Measurements from ENCODE around the gene THEMIS. TPM values are rescaled to one million over a fixed set of nuclear protein-coding genes. Genes with fewer than 3 reads are reported as not detected.

THEMIS gene
- total RNA-seq, 3 donors from 2014 or later = 0.96 to 2.6 (median 1.3) TPM

DNA sequence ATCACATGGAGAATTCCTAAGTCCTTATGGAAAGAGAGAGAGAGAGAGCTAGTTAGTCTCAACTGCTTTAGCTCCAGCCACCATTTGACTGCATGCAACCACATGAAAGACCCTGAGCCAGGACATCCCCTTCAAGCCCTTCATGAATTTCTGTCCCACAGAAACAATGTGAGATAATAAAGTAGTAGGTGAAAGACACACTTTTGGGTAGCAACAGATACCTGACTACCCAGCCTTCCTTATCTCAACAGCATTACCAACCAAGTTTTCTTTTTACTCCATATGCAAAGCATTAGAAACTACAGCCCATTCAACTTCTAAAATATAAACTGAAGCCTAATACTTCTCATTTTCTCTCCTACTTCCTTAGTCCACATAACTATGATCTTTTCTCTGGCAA is 23.2 kb upstream of the THEMIS start:
- Histone ChIP-seq H3K4me3 (no peak overlapping the region), H3K9me3 (peaks cover 7 to 9% of the 10 kb centered on the region in 2 donors), H3K27me3 (no peaks in the 10 kb centered on the region), H3K36me3 (no peaks in the 10 kb centered on the region), H3K4me1 (no peaks in the 10 kb centered on the region), H3K27ac (no peak overlapping the region)
- no peak for DNase-seq (ENCODE audit: low spot score in 2 of 2)
- intact Hi-C loops (cut with DNase I; ENCODE audit: low total_unique reads) = no loop called here
- TF ChIP-seq POLR2A (IDR thresholded peaks at IDR 0.05) (no peak), POLR2AphosphoS5 (IDR thresholded peaks at IDR 0.05) (no peak)
- TF ChIP-seq, protein P1, sequence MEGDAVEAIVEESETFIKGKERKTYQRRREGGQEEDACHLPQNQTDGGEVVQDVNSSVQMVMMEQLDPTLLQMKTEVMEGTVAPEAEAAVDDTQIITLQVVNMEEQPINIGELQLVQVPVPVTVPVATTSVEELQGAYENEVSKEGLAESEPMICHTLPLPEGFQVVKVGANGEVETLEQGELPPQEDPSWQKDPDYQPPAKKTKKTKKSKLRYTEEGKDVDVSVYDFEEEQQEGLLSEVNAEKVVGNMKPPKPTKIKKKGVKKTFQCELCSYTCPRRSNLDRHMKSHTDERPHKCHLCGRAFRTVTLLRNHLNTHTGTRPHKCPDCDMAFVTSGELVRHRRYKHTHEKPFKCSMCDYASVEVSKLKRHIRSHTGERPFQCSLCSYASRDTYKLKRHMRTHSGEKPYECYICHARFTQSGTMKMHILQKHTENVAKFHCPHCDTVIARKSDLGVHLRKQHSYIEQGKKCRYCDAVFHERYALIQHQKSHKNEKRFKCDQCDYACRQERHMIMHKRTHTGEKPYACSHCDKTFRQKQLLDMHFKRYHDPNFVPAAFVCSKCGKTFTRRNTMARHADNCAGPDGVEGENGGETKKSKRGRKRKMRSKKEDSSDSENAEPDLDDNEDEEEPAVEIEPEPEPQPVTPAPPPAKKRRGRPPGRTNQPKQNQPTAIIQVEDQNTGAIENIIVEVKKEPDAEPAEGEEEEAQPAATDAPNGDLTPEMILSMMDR (IDR thresholded peaks at IDR 0.05) = no peak

DNA sequence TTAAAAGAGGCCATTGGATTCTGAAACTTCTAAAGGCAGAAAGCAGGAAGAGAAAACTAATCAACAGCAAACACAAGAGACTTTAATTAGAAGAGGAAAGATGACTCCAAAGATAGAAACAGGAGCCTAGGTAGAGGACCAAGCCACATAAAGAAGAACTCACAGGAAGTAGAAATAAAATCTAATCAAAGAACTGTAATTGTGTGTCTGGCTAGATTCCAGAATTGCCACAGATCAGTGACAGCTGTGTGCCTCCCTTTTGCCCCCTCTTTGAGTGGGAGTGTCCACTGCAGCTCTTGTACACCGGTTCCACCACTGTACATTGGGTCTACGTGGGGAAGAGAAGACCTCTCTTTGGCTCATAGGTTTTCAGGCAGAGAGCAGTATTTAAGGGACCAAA is 22.3 kb upstream of the THEMIS start:
- no peak for TF ChIP-seq POLR2AphosphoS5 (IDR thresholded peaks at IDR 0.05)
- TF ChIP-seq, protein P1 (IDR thresholded peaks at IDR 0.05) = no peak
- no peak for TF ChIP-seq POLR2A (IDR thresholded peaks at IDR 0.05)
- H3K4me1 ChIP-seq = no peaks in the 10 kb centered on the region
- no peak for DNase-seq (ENCODE audit: low spot score in 2 of 2)
- peaks cover 7 to 9% of the 10 kb centered on the region in 2 donors for H3K9me3 ChIP-seq
- no peak overlapping the region for H3K4me3 ChIP-seq
- intact Hi-C loops (cut with DNase I; ENCODE audit: low total_unique reads) = no loop called here
- H3K27me3 ChIP-seq = no peaks in the 10 kb centered on the region
- no peaks in the 10 kb centered on the region for H3K36me3 ChIP-seq
- H3K27ac ChIP-seq = no peak overlapping the region

DNA sequence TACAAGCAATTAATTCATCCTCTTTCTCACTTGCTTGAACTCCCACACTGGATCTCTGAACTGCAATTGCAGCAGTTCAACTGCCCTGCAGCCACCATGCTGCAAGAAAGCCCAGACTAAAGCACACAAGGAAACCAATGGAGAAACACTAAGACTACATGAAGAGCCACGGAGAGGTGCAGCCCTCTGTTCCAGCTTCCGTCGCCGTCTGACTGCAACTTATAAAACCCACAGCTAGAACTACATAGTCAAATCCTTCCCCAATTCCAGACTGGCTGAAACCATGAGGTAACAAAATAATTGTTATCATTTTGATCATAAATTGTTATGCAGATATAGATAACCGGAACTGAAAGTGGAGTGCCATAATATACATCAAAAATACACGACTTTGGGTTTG is 21.1 kb upstream of the THEMIS start:
- intact Hi-C loops (cut with DNase I; ENCODE audit: low total_unique reads) = no loop called here
- H3K36me3 ChIP-seq = no peaks in the 10 kb centered on the region
- TF ChIP-seq POLR2AphosphoS5 (IDR thresholded peaks at IDR 0.05) (no peak), POLR2A (IDR thresholded peaks at IDR 0.05) (no peak)
- TF ChIP-seq, protein P1 (IDR thresholded peaks at IDR 0.05) = no peak
- no peaks in the 10 kb centered on the region for H3K27me3 ChIP-seq
- peaks cover 7 to 9% of the 10 kb centered on the region in 2 donors for H3K9me3 ChIP-seq
- H3K27ac ChIP-seq = no peak overlapping the region
- no peak for DNase-seq (ENCODE audit: low spot score in 2 of 2)
- no peaks in the 10 kb centered on the region for H3K4me1 ChIP-seq
- H3K4me3 ChIP-seq = no peak overlapping the region

DNA sequence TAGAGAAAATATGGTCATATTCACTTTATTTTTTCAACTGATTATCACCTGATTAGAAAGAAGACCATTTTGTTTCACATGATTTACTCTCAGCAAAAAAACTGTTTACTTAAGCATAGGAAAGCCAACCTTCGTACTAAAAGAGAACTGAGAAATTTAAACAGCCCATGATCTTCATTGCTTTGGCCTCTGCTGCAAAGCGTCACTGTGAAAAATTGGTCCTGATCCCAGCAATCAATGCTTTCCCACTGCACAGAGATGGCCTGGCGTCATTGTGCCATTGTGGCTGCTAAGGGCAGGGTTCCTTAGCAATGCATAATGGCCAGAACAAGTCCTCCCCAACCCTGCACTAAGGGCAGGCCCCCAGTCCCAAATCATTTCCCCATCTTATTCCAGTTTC is 19.9 kb upstream of the THEMIS start:
- Histone ChIP-seq H3K27ac (no peak overlapping the region), H3K4me1 (no peaks in the 10 kb centered on the region), H3K36me3 (no peaks in the 10 kb centered on the region), H3K9me3 (no peaks in the 10 kb centered on the region), H3K27me3 (no peaks in the 10 kb centered on the region), H3K4me3 (no peak overlapping the region)
- intact Hi-C loops (cut with DNase I; ENCODE audit: low total_unique reads) = no loop called here
- no peak for DNase-seq (ENCODE audit: low spot score in 2 of 2)
- TF ChIP-seq POLR2AphosphoS5 (IDR thresholded peaks at IDR 0.05) = no peak
- TF ChIP-seq, protein P1 (IDR thresholded peaks at IDR 0.05) = no peak
- no peak for TF ChIP-seq POLR2A (IDR thresholded peaks at IDR 0.05)

DNA sequence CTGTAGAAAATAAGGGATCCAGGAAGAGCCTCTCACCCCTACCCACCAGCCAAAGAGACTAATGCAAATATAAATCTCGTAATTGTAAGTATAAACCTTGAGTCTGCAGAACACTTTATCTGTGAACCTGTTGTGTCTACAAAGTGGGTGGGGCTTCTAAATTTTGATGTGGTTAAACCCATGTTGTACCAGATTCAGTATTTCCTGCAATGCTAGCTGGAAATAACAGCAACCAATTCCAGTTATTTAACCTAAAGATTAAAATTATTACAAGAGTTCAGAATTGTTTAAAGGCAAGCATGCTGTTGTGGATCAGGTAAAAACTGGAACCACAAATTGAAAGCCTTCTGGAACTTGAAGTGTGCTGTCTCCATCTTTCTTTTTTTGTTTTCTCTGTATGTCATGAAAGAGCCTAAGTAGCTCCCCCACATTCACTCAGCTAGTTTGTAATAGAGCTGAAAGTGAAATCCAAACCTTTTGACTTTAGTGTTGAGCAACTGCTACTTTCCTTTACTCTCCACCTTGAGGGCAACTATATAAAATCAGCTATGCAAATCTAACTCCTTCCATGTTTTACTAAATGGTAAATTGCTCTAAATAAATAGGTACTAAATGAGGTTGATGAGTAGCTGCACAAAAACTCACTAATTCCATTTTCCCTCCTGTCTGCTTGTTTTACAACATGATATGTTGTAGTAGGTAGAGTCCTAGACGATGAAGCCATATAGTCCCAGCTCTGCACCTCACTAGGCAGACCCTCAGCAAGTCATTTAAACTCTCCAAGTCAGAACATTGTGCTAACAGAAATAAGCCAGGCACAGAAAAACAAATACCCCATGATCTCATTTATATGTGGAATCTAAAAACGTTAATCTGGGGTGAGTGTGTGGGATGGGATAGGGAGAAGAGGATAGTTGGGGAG is 17.9 kb upstream of the THEMIS start:
- no peak overlapping the region for H3K27ac ChIP-seq
- no peak for TF ChIP-seq POLR2A (IDR thresholded peaks at IDR 0.05)
- TF ChIP-seq, protein P1 (IDR thresholded peaks at IDR 0.05) = no peak
- no peaks in the 10 kb centered on the region for H3K27me3 ChIP-seq
- no peaks in the 10 kb centered on the region for H3K36me3 ChIP-seq
- H3K4me3 ChIP-seq = no peak overlapping the region
- intact Hi-C loops (cut with DNase I; ENCODE audit: low total_unique reads) = no loop called here
- H3K9me3 ChIP-seq = no peaks in the 10 kb centered on the region
- H3K4me1 ChIP-seq = no peaks in the 10 kb centered on the region
- DNase-seq (ENCODE audit: low spot score in 2 of 2) = no peak
